Liver (tissue), 9 donors: ENCODE measurements around the gene RTF1. TPM values are rescaled to one million over a fixed set of nuclear protein-coding genes. Genes with fewer than 3 reads are reported as not detected.

ENCODE experiments used
- DNase-seq: peaks from one replicate; pipeline ENCODE4 v3.0.0-alpha.2; 2017; ENCODE audit warnings: low spot score
- H3K27ac ChIP-seq, 2 donors: one replicate each; pipeline ENCODE4 v1.7.0; 2013; ENCODE audit warnings: inconsistent platforms in 2 of 2, low read length in 2 of 2, control low read depth in 1 of 2, low read depth in 1 of 2, mild to moderate bottlenecking in 1 of 2
- H3K27me3 ChIP-seq, 4 donors: one replicate each; pipeline versions ENCODE4 v1.6.1 to v1.7.0; 2013; ENCODE audit warnings: low read length in 3 of 4, inconsistent platforms in 1 of 4, mild to moderate bottlenecking in 1 of 4, moderate library complexity in 1 of 4; ENCODE audit not compliant: control insufficient read depth in 4 of 4, insufficient read depth in 4 of 4
- H3K36me3 ChIP-seq, 4 donors: one replicate each; pipeline versions ENCODE4 v1.6.1 to v1.7.0; 2013; ENCODE audit warnings: low read length in 3 of 4, mild to moderate bottlenecking in 3 of 4, low read depth in 1 of 4, moderate library complexity in 1 of 4; ENCODE audit not compliant: control insufficient read depth in 4 of 4, insufficient read depth in 3 of 4
- H3K4me1 ChIP-seq, 4 donors: one replicate each; pipeline versions ENCODE4 v1.6.1 to v1.7.0; 2013; ENCODE audit warnings: low read length in 3 of 4, mild to moderate bottlenecking in 3 of 4, moderate library complexity in 1 of 4; ENCODE audit not compliant: control insufficient read depth in 4 of 4, insufficient read depth in 4 of 4
- H3K4me3 ChIP-seq, 3 donors: one replicate each; pipeline versions ENCODE4 v1.6.1 to v1.7.0; 2013; ENCODE audit warnings: low read length in 3 of 3, control low read depth in 1 of 3, low read depth in 1 of 3, mild to moderate bottlenecking in 1 of 3
- H3K9ac ChIP-seq, 2 donors: one replicate each; pipeline ENCODE4 v1.7.0; 2013; ENCODE audit warnings: low read length in 2 of 2, mild to moderate bottlenecking in 2 of 2, moderate library complexity in 2 of 2, control low read depth in 1 of 2, low read depth in 1 of 2
- H3K9me3 ChIP-seq, 4 donors: one replicate each; pipeline versions ENCODE4 v1.6.1 to v1.7.0; 2013; ENCODE audit warnings: low read length in 3 of 4; ENCODE audit not compliant: control insufficient read depth in 4 of 4
- ATF3 ChIP-seq: IDR thresholded peaks from 2 replicates; pipeline ENCODE4 v1.6.1; 2016; ENCODE audit warnings: antibody characterized with exemption
- CTCF ChIP-seq: fragments of 150-350 bp; IDR thresholded peaks from 2 replicates; pipeline ENCODE4 v1.5.1; 2017; ENCODE audit warnings: improper control_type of control experiment, low read depth, low read length; ENCODE audit not compliant: missing input control
- EGR1 ChIP-seq, 2 donors: IDR thresholded peaks; 2 replicates each; pipeline ENCODE4 v1.6.1; 2016 to 2018; ENCODE audit warnings: antibody characterized with exemption in 2 of 2, low read depth in 2 of 2
- FOXA1 ChIP-seq: IDR thresholded peaks from 2 replicates; pipeline ENCODE4 v1.6.1; 2016; ENCODE audit warnings: antibody characterized with exemption
- FOXA2 ChIP-seq: IDR thresholded peaks from 2 replicates; pipeline ENCODE4 v1.6.1; 2016; ENCODE audit warnings: antibody characterized with exemption
- GABPA ChIP-seq, 2 donors: IDR thresholded peaks in 1 of 2; conservative IDR thresholded peaks in 1 of 2; 2 replicates each; pipeline ENCODE4 v1.6.1; 2016; ENCODE audit warnings: antibody characterized with exemption in 2 of 2, mild to moderate bottlenecking in 1 of 2, moderate library complexity in 1 of 2
- HNF4A ChIP-seq, 2 donors: conservative IDR thresholded peaks; 2 replicates each; pipeline ENCODE4 v1.6.1; 2016; ENCODE audit warnings: antibody characterized with exemption in 2 of 2, mild to moderate bottlenecking in 2 of 2
- HNF4G ChIP-seq: IDR thresholded peaks from 2 replicates; pipeline ENCODE4 v1.6.1; 2016; ENCODE audit warnings: antibody characterized with exemption
- JUND ChIP-seq, 2 donors: IDR thresholded peaks; 2 replicates each; pipeline ENCODE4 v1.6.1; 2016; ENCODE audit warnings: antibody characterized with exemption in 2 of 2
- NR2F2 ChIP-seq: IDR thresholded peaks from 2 replicates; pipeline ENCODE4 v1.6.1; 2016; ENCODE audit warnings: antibody characterized with exemption
- RAD21 ChIP-seq, 2 donors: IDR thresholded peaks; 2 replicates each; pipeline ENCODE4 v1.6.1; 2016; ENCODE audit warnings: antibody characterized with exemption in 2 of 2, mild to moderate bottlenecking in 2 of 2
- RXRA ChIP-seq, 2 donors: IDR thresholded peaks; 2 replicates each; pipeline ENCODE4 v1.6.1; 2017 to 2018; ENCODE audit warnings: antibody characterized with exemption in 2 of 2, mild to moderate bottlenecking in 1 of 2
- SP1 ChIP-seq: IDR thresholded peaks from 2 replicates; pipeline ENCODE4 v1.6.1; 2018; ENCODE audit warnings: antibody characterized with exemption, mild to moderate bottlenecking
- TAF1 ChIP-seq: conservative IDR thresholded peaks from 2 replicates; pipeline ENCODE4 v1.6.1; 2016; ENCODE audit warnings: antibody characterized with exemption, mild to moderate bottlenecking
- YY1 ChIP-seq: IDR thresholded peaks from 2 replicates; pipeline ENCODE4 v1.6.1; 2016; ENCODE audit warnings: antibody characterized with exemption, mild to moderate bottlenecking
- ZBTB33 ChIP-seq: IDR thresholded peaks from 2 replicates; pipeline ENCODE4 v1.6.1; 2016; ENCODE audit warnings: antibody characterized with exemption
- WGBS: extraction: QIAGEN DNeasy Blood & Tissue Kit; methylation state at CpG from one replicate; pipeline ENCODE4 v1.1.7; 2013; 5-methylcytosine and 5-hydroxymethylcytosine counted together
- polyA plus RNA-seq, 2 donors: library from polyadenylated mRNA; stranded (reverse) in 1 of 2; unstranded in 1 of 2; fragments of 200-250 nt in 1 of 2; fragments of >200 nt in 1 of 2; fragmentation: Nextera tagmentation in 1 of 2; extraction: Ambion mirVana in 1 of 2; gene quantifications; one replicate each; pipeline versions ENCODE4 v1.2.1 to v1.2.3, GENCODE V29; 2013 to 2015
- total RNA-seq, 2 donors: library from RNA; depleted of rRNA; stranded (reverse); fragments of >200 nt; gene quantifications; one replicate each; pipeline ENCODE4 v1.2.3, GENCODE V29; 2014
- TF ChIP-seq, protein P1 (sequence below): IDR thresholded peaks from 2 replicates; pipeline ENCODE4 v1.6.1; 2016; ENCODE audit warnings: antibody characterized with exemption, mild to moderate bottlenecking
- TF ChIP-seq, protein P2 (sequence below): IDR thresholded peaks from 2 replicates; pipeline ENCODE4 v1.6.1; 2016; ENCODE audit warnings: antibody characterized with exemption
- donor health status: healthy.
- donor health status: healthy.
- donor health status: healthy.
- donor health status: healthy.
- donor health status: healthy.

RTF1 gene
- total and polyA plus RNA-seq, 4 donors, result 8.3 to 37.7 (median 12.1) TPM

GRCh38 chr15:41513506-41514227 is 96.8 kb downstream of the RTF1 start, which contains the start of gene LTK:
TSS of gene LTK (minus strand) at chr15:41513827. CDS start at chr15:41513709, 118 bp downstream.
- Histone ChIP-seq H3K4me3 (peak within 1 kb of the TSS in 1 of 3 donors; percentile 42), H3K9me3 (no peaks in the 10 kb centered on the region), H3K27ac (no peak within 1 kb of the TSS), H3K27me3 (peaks cover 0 to 4% (median 0%) of the 10 kb centered on the region in 4 donors), H3K36me3 (peaks cover 0 to 6% (median 4%) of the 10 kb centered on the region in 4 donors), H3K4me1 (peaks cover 6 to 15% (median 13%) of the 10 kb centered on the region in 4 donors), H3K9ac (no peak within 1 kb of the TSS)
- 20% methylated on average over 33 of the region's 33 CpGs for WGBS
- no peak for DNase-seq
- TF ChIP-seq JUND (IDR thresholded peaks at IDR 0.05) (no peak), SP1 (no peak), ATF3 (no peak), FOXA2 (no peak), RAD21 (IDR thresholded peaks at IDR 0.05) (no peak), ZBTB33 (no peak), EGR1 (IDR thresholded peaks at IDR 0.05; ENCODE audit: low read depth in 2 of 2) (no peak), HNF4G (no peak), CTCF (no peak), TAF1 (no peak), FOXA1 (no peak), RXRA (IDR thresholded peaks at IDR 0.05) (no peak), NR2F2 (no peak), GABPA (IDR thresholded peaks at IDR 0.05 in 1 of 2, conservative IDR thresholded peaks at IDR 0.05 in 1 of 2) (no peak), HNF4A (conservative IDR thresholded peaks at IDR 0.05) (no peak), YY1 (no peak)
- TF ChIP-seq, protein P1, sequence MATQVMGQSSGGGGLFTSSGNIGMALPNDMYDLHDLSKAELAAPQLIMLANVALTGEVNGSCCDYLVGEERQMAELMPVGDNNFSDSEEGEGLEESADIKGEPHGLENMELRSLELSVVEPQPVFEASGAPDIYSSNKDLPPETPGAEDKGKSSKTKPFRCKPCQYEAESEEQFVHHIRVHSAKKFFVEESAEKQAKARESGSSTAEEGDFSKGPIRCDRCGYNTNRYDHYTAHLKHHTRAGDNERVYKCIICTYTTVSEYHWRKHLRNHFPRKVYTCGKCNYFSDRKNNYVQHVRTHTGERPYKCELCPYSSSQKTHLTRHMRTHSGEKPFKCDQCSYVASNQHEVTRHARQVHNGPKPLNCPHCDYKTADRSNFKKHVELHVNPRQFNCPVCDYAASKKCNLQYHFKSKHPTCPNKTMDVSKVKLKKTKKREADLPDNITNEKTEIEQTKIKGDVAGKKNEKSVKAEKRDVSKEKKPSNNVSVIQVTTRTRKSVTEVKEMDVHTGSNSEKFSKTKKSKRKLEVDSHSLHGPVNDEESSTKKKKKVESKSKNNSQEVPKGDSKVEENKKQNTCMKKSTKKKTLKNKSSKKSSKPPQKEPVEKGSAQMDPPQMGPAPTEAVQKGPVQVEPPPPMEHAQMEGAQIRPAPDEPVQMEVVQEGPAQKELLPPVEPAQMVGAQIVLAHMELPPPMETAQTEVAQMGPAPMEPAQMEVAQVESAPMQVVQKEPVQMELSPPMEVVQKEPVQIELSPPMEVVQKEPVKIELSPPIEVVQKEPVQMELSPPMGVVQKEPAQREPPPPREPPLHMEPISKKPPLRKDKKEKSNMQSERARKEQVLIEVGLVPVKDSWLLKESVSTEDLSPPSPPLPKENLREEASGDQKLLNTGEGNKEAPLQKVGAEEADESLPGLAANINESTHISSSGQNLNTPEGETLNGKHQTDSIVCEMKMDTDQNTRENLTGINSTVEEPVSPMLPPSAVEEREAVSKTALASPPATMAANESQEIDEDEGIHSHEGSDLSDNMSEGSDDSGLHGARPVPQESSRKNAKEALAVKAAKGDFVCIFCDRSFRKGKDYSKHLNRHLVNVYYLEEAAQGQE, result no peak
- TF ChIP-seq, protein P2, sequence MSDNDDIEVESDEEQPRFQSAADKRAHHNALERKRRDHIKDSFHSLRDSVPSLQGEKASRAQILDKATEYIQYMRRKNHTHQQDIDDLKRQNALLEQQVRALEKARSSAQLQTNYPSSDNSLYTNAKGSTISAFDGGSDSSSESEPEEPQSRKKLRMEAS, result no peak
